ENCODE measurements around the gene FAM98B.

DNA sequence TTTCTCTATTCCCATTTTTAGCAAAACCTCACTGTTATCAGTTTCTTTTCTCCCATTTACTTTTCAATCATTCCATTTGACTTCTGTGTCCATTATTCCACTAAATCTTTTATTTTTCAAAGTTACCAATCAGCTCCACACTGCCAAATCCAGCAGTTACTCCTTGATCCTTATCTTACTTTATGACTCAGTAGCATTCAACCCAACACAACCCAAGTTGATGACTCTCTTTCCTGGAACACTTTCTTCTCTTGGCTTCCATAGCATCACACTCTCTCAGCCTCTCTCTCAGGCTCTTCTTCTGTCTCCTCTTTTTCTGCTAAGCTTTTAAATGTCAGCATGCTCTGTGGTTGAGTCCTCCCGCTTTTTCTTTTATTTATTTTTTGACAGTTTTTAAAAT, 74.4 kb downstream of the FAM98B start:
- TF ChIP-seq, protein P1, sequence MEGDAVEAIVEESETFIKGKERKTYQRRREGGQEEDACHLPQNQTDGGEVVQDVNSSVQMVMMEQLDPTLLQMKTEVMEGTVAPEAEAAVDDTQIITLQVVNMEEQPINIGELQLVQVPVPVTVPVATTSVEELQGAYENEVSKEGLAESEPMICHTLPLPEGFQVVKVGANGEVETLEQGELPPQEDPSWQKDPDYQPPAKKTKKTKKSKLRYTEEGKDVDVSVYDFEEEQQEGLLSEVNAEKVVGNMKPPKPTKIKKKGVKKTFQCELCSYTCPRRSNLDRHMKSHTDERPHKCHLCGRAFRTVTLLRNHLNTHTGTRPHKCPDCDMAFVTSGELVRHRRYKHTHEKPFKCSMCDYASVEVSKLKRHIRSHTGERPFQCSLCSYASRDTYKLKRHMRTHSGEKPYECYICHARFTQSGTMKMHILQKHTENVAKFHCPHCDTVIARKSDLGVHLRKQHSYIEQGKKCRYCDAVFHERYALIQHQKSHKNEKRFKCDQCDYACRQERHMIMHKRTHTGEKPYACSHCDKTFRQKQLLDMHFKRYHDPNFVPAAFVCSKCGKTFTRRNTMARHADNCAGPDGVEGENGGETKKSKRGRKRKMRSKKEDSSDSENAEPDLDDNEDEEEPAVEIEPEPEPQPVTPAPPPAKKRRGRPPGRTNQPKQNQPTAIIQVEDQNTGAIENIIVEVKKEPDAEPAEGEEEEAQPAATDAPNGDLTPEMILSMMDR (IDR thresholded peaks at IDR 0.05), result no peak
- no peak for TF ChIP-seq POLR2A (IDR thresholded peaks at IDR 0.05)

Data from testis (tissue), 2 donors.